Esophagus squamous epithelium (tissue), 4 donors: ENCODE data around the gene PI4KA.
"Not testable (repeated sequence)": the region's sequence is repeated elsewhere in the genome, so short reads cannot be mapped to it uniquely, and the experiment has no call there.

Experiments
- CTCF ChIP-seq, 6 experiments: fragments of 450-650 bp in 4 of 6; fragments of 200-600 bp in 2 of 6; sonication (generic) in 2 of 6; IDR thresholded peaks; one replicate each; pipeline ENCODE4 v1.5.1; 2016 to 2019; ENCODE audit warnings: antibody characterized with exemption in 6 of 6, mild to moderate bottlenecking in 4 of 6, moderate library complexity in 4 of 6
- POLR2A ChIP-seq, 4 donors: fragments of 450-650 bp; IDR thresholded peaks; one replicate each; pipeline ENCODE4 v1.6.1; 2017; ENCODE audit warnings: antibody characterized with exemption in 4 of 4, mild to moderate bottlenecking in 4 of 4, moderate library complexity in 3 of 4

- not testable (repeated sequence) for TF ChIP-seq CTCF, POLR2A (IDR thresholded peaks at IDR 0.05)
These were observed 42.8 kb upstream of the PI4KA start for GRCh38 chr22:20901093-20902033.
